ENCODE data around the gene HTR1D.
A peak's percentile ranks its signal among the peaks of the same experiment; 100 is the strongest.

HTR1D gene

DNA sequence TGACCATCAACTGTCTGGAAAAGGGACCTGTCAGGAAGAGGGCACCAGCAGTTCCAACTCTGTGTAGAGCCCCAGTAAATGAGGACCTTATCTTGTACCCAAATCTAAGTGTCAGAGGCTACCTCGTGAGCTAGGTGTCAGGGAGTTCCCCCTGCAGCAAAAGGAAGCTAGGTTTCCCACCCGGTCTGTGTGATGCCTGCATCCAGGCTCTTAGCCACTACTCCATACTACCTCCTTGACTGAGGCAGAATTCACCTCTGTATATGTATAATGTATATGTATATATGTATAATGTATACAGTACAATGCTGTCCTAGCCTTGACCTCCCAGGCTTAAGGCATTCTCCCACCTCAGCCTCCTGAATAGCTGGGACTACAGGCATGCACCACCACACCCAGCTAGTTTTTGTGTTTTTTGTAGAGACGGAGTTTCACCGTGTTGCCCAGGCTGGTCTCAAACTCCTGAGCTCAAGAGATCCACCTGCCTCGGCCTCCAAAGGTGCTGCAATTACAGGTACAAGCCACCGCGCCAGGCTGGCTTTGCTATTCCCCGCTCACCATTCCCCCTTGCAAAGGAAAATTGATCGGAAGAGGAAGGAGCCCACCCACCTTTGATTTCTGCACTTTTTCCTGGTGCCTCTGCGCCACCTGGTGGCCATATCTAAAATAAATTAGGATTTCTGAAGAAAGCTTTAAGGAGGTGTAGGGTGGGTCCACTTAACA lies 32.9 kb downstream of the HTR1D start:
- DNase-seq (ENCODE audit: low spot score), result no peak

DNA sequence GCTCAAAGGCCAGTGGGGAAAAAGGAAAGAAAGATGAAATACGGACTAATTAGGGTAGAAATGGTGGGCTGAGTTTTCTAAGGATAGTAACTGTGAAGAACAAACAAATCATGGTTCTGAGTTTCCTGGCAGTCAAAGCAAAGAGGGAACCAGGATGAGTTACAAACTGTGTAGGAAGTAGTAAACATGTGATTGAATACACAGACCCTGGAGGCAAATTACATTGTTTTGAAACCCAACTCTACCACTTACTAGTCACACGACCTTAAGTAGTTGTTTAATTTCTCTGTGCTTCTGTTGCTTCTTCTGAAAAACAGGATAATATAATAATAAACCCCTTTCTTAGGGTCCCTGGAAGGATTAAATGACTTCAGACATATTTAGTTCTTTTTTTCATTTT lies 37.4 kb downstream of the HTR1D start:
- DNase-seq (ENCODE audit: low spot score), result no peak

DNA sequence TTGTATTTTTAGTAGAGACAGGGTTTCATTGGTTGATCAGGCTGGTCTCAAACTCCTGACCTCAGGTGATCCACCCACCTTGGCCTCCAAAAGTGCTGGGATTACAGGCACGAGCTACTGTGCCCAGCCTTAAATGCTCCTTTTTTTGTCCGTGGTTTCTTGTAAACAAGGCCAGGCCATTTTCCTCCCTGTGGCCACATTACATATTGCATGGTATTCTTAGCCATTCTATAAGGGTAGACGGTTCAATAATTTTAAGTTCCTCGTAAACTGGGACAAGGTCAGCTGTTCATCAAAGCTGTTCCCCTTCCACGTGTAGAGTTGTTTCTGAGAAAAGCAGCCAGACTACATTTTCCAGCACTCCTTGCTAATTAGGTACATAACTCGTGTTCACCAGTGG lies 38.4 kb downstream of the HTR1D start:
- DNase-seq (ENCODE audit: low spot score), result no peak

DNA sequence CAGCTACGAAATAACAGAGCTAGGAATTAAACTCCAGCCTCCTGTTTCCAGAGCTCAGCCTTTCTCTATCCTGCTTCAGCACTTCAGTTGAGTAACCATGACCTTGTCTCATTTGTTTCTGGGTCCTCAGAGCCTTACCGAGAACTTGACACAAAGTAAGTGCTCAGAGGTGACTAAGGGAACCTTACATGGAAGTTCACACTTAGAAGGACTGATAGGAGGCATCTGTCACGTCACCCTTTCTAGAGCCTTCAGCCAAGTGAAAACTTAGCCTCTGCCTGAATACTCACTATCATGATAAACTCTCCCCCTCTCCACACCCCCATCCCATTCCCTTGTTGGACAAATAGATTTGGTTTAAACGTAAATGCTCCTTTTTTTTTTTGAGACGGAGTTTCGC lies 38.9 kb downstream of the HTR1D start:
- no peak for DNase-seq (ENCODE audit: low spot score)

DNA sequence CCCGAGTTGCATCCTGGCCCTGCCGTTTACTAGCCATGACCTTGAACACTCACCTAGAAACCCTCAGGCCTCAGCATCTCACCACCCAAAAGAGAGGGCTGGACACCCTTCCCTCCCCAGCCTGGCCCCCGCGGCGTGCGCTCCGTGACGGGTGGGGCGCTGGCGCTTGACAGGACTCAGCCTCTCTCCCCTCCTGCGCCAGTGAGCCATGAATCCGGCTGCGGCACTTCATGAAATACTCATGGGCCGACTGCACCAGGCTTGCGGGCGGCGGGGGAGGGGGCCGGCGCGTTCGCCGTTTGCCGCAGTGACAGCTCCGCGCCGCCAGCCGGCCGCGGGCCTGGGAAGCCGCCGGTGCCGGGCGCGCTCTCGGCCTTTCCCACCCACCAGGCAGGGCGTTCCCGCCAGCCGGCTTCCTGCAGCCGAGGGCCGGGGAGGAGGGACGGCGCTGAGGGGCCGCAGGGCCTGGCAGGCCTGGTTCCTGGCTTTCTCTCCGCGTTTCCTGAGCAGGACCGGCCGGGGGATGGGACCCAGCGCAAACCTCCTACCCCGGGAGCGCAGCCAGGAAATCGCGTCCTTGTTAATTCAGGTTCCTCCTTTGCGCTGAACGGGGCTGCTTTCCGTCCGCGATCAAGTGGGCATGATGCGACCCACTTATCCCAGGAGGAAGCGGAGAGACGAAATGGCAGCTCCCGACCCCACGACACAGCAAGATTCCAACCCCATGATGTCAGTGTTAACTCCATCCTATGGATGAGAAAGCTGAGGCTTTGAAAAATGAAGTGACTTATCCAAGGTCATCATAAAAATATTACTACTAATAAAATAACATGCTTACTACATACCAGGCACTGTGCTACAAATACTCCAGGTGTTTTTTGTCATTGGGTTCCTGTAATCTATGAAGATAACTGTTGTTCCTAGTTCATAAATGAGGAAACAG lies 39.6 kb downstream of the HTR1D start:
- DNase-seq (ENCODE audit: low spot score), result peak; percentile 89

DNA sequence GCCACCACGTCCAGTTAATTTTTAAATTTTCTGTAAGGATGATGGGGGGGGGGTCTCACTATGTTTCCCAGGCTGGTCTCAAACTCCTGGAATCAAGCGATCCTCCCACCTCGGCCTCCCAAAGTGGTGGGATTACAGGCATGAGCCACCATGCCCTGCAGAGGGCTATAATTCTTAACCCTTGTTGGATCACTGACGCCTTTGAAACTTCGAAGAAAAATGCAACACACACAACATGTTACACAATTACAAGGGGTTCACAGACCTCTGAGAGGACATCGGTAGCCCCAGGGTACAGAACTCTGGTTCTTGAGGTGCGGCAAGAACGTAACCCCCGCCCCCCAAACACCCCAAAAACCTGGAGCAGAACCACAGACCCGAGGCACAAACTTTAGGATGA lies 40.3 kb downstream of the HTR1D start:
- DNase-seq (ENCODE audit: low spot score), result no peak

DNA sequence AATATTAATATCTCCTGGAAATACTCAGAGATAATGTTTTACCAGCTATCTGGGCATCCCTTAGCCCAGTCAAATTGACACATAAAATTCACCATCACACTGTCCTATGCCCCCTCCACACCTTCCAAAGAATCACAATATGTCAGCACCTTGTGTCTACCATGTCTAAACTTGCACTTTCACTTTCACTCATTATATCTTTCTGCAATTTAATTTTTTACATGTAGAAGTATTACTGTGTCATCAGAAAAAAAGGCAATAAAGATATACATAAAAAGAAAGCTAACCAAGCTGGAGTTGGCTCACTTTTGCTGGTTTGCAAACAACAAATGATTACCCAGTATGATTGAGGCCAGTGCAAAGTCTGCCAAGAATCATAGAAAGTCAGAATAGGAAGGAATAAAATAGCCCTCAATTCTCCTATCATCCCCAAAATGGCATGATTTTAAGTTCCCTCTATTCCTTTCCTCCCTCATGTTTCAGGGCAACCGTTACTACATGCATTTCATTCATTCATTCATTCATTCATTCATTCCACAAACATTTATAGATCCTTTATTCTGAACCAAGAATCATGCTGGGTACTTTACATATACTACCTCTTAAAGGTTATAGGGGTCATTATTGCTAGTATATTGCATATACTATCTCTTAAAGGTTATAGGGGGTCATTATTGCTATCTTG lies 42.7 kb downstream of the HTR1D start:
- no peak for DNase-seq (ENCODE audit: low spot score)

DNA sequence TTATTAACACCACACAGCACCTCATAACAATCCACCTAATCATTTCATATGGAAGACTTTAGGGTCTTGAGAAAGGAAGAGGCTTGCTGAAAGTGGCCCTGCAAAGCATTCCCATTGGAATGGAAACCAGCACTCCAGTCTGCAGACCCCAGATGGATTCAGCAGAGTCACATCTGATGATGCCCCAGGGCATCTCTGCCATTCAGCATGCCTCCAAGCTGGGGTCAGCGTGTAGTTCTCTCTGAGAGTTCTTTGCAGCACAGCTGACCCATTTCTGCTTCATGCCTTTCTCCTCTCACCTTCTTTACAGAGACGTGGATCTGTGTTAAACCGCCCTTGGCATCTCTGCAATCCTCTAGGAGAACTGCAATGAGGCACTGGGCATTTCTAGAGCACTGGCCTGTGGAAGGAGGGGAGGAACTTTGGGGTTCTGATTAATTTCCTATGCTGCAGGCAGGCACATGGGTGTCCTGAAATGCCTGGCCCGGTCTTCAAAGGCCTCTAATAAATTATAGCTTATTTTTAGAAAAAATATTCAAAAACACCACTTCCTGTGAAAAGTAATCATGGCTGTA lies 46.0 kb downstream of the HTR1D start:
- no peak for DNase-seq (ENCODE audit: low spot score)

DNA sequence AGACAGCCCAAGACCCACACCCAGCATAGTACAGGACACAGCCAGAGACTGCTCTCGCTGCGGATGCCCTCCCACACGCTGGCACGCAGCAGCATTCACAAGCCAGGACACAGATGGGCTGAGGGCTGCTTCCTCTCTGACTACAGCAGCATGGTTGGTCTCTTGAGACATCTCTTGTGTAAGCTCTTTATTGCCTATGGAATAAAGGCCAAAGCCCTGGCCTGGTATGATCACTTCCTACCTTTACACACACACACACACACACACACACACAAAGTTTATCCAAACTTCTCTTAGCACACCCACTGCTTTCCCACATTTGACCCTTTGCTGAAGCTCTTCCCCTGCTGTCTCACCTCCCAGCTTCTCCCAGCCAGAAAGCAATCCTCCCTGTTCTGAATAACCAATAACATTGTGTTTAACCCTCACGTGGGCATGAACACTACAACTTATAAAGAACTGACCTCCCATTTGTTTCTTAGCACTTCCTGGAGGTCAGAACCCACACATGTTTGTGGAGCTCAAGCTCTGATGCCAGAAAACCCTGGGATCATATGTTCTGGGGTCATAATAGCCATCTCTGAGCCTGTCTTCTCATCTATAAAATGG lies 47.5 kb downstream of the HTR1D start:
- DNase-seq (ENCODE audit: low spot score), result peak; percentile 61

DNA sequence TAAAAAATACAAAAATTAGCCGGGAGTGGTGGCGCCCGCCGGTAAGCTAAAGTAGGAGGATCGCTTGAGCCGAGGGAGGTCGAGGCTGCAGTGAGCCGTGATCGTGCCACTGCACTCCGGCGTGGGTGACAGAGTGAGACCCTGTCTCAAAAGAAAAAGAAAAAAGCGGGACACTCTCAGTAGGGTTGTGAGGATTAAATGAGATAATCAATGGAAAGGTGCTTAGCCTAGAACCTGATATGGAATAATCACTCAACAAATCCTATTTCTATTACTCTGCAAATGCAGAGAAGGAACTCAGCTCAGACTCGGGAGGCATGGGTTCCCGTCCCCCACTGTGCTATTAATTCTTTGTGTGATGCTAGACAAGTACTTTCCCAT lies 48.1 kb downstream of the HTR1D start:
- DNase-seq (ENCODE audit: low spot score), result no peak

DNA sequence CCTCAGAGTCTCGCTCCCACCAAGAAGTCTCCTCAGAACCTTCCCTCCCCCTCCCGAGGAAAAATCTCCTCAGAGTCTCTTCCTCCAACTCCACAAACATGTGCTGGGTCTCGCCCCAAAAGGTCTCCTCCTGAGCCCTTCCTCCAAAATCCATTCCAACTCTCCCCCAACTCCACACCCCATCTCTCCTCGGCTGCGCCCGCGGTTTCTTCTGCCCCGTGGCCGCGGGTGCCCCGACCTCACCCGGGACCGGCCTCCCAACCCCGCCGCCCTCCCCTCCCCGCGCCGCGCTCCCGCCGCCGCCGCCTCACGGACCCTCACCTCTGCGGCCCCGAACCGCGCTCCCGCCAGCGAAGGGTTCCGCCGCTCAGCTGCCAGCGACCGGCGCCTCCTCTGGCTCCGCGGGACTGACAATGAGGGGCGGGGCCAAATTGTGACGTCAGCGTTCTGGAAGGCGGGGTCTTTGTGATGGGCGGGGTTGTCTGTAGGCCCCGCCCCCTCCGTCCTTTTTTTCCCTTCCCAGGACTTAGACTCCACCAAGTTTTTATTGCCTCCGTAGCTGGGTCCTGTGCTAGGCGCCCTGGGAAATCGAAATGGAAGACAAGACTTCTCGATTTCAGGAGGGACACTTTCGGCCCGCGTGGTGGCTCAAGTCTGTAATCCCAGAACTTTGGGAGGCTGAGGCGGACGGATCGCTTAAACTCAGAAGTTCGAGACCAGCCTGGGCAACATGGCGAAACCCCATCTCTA lies 48.7 kb downstream of the HTR1D start, which contains the start of gene LUZP1:
Gene LUZP1 (minus strand): TSS at position 412 of the 750 bp plus-strand sequence.
- DNase-seq (ENCODE audit: low spot score), result peak; percentile 94

DNA sequence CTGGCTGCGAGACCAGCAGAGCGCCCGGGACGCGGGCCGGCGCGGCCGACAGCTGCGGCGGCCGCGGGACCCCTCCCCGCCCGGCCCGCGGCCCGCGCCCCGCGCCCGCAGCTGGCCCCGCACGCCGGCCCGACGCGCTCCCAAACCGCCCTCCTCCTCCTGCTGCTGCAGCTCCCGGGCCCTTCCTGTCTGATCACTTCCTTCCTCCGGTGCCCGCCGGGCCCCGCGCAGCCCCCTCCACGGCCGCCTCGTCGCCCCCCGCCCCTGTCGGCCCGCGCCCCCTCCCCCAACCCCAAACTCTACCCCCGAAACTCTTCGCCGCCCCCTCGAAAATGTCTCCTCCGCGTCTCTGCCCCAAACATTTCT lies 49.2 kb downstream of the HTR1D start:
- DNase-seq (ENCODE audit: low spot score), result no peak

DNA sequence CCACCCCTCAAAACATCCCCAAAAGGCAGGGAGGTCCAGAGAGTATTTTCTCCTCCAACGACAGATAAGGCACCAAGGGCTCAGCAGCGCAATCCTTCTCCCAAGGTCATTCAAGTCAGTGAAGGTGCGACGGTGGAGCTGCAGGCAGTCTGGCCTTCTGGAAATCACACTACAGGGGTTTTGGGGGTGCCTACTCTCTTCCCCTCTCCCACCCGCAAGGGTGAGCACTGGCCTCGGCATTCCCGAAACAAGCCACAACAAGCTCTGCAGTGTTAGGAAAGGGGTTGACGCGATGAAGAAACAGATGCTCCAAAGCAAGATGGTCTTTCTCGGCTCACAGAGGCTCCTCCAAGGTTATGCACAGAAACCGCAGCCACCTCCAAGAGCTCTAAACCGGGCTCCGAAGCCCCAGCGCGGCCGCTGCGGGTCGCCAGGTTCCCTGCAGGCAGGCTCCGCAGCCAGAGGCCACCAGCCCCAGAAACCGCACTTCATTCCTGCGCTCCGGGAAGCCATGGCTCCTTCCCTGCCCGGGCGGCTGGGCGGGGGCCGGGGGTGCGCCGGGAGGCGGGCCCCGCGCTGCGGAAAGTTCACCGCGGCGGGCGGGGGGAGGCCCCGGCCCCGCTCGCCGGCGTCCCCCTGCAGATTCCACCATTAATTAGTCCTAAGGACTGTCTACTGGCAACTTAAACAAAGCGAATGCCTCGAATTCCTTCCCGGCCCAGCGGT lies 49.8 kb downstream of the HTR1D start:
- DNase-seq (ENCODE audit: low spot score), result peak; percentile 86

DNA sequence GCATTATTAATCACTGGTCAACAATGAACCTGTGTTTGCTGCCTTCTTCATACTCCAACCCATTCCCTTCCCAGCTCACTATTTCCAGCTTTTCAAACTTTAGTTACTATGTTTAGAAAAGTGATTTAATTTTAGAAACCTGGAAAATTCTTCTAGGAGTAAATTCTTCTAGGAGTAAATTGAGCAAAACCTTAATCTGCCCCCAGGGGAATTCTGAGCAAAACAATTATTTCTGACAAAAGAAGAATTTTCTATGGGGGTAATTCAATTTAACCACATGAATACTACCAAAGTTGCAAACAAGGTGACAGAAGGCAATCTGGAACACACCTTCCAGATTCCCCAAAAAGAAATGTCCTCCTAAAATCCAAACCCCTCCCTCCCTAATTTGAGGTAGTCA lies 50.4 kb downstream of the HTR1D start:
- no peak for DNase-seq (ENCODE audit: low spot score)

DNA sequence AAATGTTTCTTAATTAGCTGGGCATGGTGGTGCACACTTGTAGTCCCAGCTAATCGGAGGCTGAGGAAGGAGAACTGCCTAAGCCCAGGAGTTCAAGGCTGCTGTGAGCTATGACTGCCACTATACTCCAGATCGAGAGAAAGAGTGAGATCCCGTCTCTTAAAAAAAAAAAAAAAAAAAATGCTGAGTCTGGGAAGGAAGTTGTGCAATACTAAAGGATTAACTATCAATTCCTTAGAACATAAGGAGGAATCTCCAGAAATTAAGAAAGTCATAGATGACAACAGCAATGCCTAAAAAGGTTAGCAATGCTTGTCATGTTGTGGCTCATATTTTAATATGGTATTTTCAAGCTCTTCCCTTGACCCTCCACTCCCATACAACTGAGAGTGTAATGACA lies 53.9 kb downstream of the HTR1D start:
- DNase-seq (ENCODE audit: low spot score), result no peak

DNA sequence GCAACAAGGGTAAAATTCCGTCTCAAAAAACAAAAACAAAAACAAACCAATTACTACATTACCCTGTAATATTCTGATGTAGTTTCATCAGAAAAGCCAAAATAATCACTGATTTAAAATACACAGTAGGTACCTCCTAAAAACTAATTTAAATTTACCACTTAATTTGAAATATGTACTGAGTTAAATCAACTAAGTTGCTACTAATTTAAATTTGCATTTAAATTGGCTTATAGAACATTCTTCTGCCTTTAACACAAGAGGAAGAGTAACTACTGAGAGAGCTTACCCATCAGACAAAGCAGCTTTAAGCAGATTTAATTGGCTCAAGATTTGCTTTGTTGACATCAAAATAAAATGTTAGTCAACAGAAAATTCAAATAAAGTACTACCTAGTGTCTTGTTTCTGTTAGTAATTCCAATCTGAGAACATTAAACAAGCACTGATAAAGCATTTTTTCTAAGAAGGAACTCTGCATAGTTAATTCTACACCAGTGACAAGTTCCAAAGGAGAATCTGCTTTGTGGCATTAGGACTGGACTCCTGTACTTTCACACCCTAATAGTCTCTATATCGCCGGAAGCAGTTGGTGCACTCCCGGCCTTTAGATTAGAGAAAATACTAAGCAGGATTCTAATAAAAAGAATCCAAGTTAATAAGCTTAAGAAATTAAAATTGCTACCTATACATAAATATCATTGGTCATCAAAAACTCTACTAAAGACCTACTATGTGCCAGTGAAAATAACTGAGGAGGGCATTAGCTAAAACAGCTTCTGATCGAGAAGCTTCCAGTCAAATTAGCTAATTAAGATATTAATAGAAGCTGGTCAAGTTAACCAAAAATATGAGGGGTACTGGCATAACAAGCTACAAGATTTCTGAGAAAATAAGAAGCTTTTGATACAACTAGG lies 57.1 kb downstream of the HTR1D start:
- DNase-seq (ENCODE audit: low spot score), result no peak

DNA sequence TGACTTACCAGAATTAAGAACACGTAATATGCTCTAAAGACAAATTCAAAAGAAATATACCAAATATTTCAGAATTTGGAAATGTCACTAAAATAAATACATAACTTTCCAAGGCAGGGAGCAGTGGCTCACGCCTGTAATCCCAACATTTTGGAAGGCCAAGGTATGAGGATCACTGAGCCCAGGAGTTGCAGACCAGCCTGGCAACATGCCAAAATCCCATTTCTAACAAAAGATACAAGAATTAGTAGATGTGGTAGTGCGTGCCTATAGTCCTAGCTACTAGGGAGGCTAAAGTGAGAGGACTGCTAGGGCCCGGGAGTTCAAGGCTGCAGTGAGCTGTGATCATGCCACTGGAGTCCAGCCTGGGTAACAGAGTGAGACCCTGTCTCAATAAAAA lies 60.4 kb downstream of the HTR1D start:
- DNase-seq (ENCODE audit: low spot score), result no peak

DNA sequence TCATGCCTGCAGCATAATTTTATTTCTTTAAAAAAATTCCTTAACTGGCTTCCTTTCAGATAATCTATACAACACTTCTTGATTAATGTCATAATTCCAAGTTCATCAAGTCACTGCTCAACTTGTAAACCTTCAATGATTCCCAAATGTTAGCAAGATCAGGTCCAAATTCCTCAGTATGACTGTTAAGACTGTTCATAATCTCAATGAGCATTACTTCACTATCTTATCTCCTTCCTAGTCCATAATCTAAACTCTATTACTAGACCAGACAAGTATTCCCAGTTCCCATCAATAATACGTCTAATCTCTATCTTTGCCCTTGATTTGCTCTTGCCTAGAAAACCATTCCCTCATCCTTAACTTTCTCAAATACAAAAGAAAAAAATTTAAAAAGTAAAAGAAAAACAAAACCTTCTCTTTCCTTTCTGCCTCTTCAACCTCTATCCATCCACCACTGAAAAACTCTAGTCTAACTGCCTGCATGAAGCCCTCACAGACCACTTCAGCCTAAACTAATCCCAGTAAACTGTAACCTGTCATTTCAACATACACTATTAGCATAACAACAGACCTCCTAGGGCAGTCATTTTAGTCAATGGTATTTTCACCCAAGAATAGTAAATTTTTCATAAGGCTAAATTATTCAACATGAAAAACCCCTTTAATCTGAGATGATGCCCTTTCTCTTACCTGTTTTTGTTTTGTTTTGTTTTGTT lies 64.2 kb downstream of the HTR1D start:
- no peak for DNase-seq (ENCODE audit: low spot score)

DNA sequence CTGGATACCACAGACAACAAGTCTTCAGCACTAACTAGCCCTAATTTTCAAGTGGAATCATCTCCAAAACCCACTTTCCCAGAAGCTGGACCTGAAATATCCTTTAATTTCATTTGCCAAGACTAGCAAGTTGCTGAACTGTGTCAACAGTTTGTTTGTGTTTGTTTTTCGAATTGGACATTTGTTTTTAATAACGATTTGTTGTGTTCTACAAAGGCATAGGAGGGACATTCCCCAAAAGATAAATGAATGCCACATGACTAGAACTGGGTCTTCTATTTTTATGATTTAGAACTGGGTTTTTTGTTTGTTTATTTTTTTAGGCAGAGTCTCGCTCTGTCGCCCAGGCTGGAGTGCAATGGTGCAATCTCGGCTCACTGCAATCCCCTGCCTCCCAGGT lies 66.6 kb downstream of the HTR1D start:
- no peak for DNase-seq (ENCODE audit: low spot score)
